Neural progenitor cell (in vitro differentiated cells): ENCODE measurements around the gene SYNPR. TPM values are rescaled to one million over a fixed set of nuclear protein-coding genes. Genes with fewer than 3 reads are reported as not detected.

Experiments used
- DNase-seq: peaks from one replicate; pipeline ENCODE4 v3.0.0-alpha.2; 2016; ENCODE audit warnings: low spot score
- H2AFZ ChIP-seq: fragments of 200-600 bp; sonication (generic); replicated peaks from 2 replicates; pipeline ENCODE4 v1.6.1; 2016; ENCODE audit warnings: antibody characterized with exemption
- H3F3A ChIP-seq: fragments of 200-600 bp; sonication (generic); 2 replicates; pipeline ENCODE4 v1.6.1; 2016; ENCODE audit warnings: antibody characterized with exemption, low read depth
- H3K27ac ChIP-seq: fragments of 200-600 bp; sonication (generic); 2 replicates; pipeline ENCODE4 v1.5.1; 2016; ENCODE audit warnings: mild to moderate bottlenecking
- H3K27me3 ChIP-seq: fragments of 200-600 bp; sonication (generic); 2 replicates; pipeline ENCODE4 v1.6.1; 2016; ENCODE audit warnings: mild to moderate bottlenecking, moderate library complexity
- H3K36me3 ChIP-seq: fragments of 200-600 bp; sonication (generic); 2 replicates; pipeline ENCODE4 v1.5.1; 2016
- H3K4me1 ChIP-seq: fragments of 200-600 bp; sonication (generic); 2 replicates; pipeline ENCODE4 v1.6.1; 2016; ENCODE audit warnings: mixed run types
- H3K4me2 ChIP-seq: fragments of 200-600 bp; sonication (generic); 2 replicates; pipeline ENCODE4 v1.6.1; 2016
- H3K4me3 ChIP-seq: fragments of 200-600 bp; sonication (generic); 2 replicates; pipeline ENCODE4 v1.5.1; 2016
- H3K79me2 ChIP-seq: fragments of 200-600 bp; sonication (generic); 2 replicates; pipeline ENCODE4 v1.6.1; 2016; ENCODE audit warnings: low read depth
- H3K9ac ChIP-seq: fragments of 200-600 bp; sonication (generic); 2 replicates; pipeline ENCODE4 v1.6.1; 2016
- H3K9me3 ChIP-seq: fragments of 200-600 bp; sonication (generic); 2 replicates; pipeline ENCODE4 v1.5.1; 2016; ENCODE audit warnings: low read depth
- H4K20me1 ChIP-seq: fragments of 200-600 bp; sonication (generic); 2 replicates; pipeline ENCODE4 v1.6.1; 2016; ENCODE audit warnings: low read depth
- H3K27ac Mint-ChIP-seq: 3 replicates; pipeline ENCODE4 v1.8.0; 2021; ENCODE audit warnings: mixed read lengths
- H3K27me3 Mint-ChIP-seq: 2 replicates; pipeline ENCODE4 v1.8.0; 2022; ENCODE audit warnings: low read depth, mild to moderate bottlenecking, inconsistent platforms, moderate library complexity, mixed read lengths; ENCODE audit not compliant: insufficient read depth
- H3K36me3 Mint-ChIP-seq: 3 replicates; pipeline ENCODE4 v1.8.0; 2021; ENCODE audit warnings: mixed read lengths
- H3K4me1 Mint-ChIP-seq: 3 replicates; pipeline ENCODE4 v1.8.0; 2021; ENCODE audit warnings: mixed read lengths
- H3K4me3 Mint-ChIP-seq: 3 replicates; pipeline ENCODE4 v1.8.0; 2021; ENCODE audit warnings: mild to moderate bottlenecking, moderate library complexity, mixed read lengths
- H3K9me3 Mint-ChIP-seq: 3 replicates; pipeline ENCODE4 v1.8.0; 2020; ENCODE audit warnings: mixed read lengths
- CTCF ChIP-seq: fragments of 200-600 bp; sonication (generic); IDR thresholded peaks from 2 replicates; pipeline ENCODE4 v1.5.1; 2017; ENCODE audit warnings: antibody characterized with exemption, mild to moderate bottlenecking
- EZH2 ChIP-seq: fragments of 200-600 bp; sonication (generic); IDR thresholded peaks from 2 replicates; pipeline ENCODE4 v1.6.1; 2017; ENCODE audit warnings: antibody characterized with exemption, mild to moderate bottlenecking, moderate library complexity
- EZH2phosphoT487 ChIP-seq: fragments of 200-600 bp; sonication (generic); IDR thresholded peaks from 2 replicates; pipeline ENCODE4 v1.6.1; 2017; ENCODE audit warnings: antibody characterized with exemption
- total RNA-seq: library from RNA; depleted of rRNA; stranded (reverse); fragments of >200 nt; gene quantifications from 2 replicates; pipeline ENCODE4 v1.2.3, GENCODE V29; 2015; ENCODE audit warnings: low replicate concordance

SYNPR gene
- total RNA-seq, 1 donor from 2014 or later = 0.30 TPM

DNA sequence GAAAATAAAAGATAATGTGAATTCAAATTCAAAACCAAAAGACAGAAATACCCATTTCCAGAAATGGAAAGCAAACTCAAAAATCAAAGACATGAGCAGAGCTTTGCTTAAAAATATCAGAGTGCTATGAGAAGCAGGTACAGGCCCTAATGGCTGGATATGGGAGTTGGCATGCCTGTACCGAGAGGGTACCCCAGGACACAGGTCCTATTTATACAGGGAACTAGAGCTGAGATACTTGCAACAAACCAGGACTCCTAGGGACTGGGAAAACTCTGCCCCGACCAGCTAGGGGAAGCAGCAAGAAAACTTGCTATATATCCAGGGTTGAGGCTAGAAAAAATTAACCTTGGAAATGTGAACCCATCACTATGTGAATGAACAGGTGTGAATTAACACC is 36.0 kb upstream of the SYNPR start:
- no peaks in the 10 kb centered on the region for H3K4me1 Mint-ChIP-seq
- no peak overlapping the region for H3K27ac Mint-ChIP-seq
- H3K9ac ChIP-seq = no peak overlapping the region
- DNase-seq = no peak
- H4K20me1 ChIP-seq = no peaks in the 10 kb centered on the region
- H3K4me3 Mint-ChIP-seq = no peak overlapping the region
- H3K4me3 ChIP-seq = no peak overlapping the region
- H3K9me3 Mint-ChIP-seq = peaks cover 3% of the 10 kb centered on the region
- H3K79me2 ChIP-seq = no peaks in the 10 kb centered on the region
- H3K9me3 ChIP-seq = no peaks in the 10 kb centered on the region
- no peaks in the 10 kb centered on the region for H3K4me1 ChIP-seq
- H3F3A ChIP-seq = no peaks in the 10 kb centered on the region
- no peaks in the 10 kb centered on the region for H3K36me3 Mint-ChIP-seq
- H3K36me3 ChIP-seq = no peaks in the 10 kb centered on the region
- no peak for TF ChIP-seq EZH2phosphoT487
- TF ChIP-seq CTCF = no peak
- no peak for TF ChIP-seq EZH2
- H3K4me2 ChIP-seq = no peak overlapping the region
- H2AFZ ChIP-seq = no peak overlapping the region
- no peaks in the 10 kb centered on the region for H3K27me3 Mint-ChIP-seq
- no peaks in the 10 kb centered on the region for H3K27me3 ChIP-seq
- H3K27ac ChIP-seq = no peak overlapping the region

DNA sequence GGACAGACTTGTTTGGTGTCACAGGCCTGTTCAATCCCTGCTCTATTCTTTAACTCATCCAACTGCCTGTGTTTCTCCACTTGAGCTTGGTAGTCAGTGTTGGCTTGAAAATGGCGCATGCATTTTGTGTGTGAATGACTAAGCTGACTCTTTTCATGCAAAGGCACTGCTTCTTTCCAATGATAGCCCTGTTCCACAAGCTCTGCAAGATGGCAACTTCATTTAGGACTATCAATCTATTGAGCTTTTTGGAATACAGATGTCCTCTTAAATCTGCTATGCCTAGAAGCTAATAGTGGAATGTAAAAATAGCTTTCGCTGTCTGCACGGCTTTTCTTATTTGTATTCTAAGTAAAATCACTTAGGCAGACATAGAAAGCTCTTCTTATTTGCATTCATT is 33.6 kb upstream of the SYNPR start:
- H3K27me3 ChIP-seq = no peaks in the 10 kb centered on the region
- no peak overlapping the region for H3K27ac ChIP-seq
- no peak overlapping the region for H3K4me3 Mint-ChIP-seq
- no peak overlapping the region for H3K4me3 ChIP-seq
- H3K36me3 ChIP-seq = no peaks in the 10 kb centered on the region
- H3K9me3 ChIP-seq = no peaks in the 10 kb centered on the region
- DNase-seq = no peak
- H3K4me2 ChIP-seq = no peak overlapping the region
- H3K27ac Mint-ChIP-seq = no peak overlapping the region
- TF ChIP-seq CTCF = no peak
- no peak for TF ChIP-seq EZH2
- TF ChIP-seq EZH2phosphoT487 = no peak
- no peaks in the 10 kb centered on the region for H3K4me1 Mint-ChIP-seq
- no peaks in the 10 kb centered on the region for H3K27me3 Mint-ChIP-seq
- H2AFZ ChIP-seq = no peak overlapping the region
- H3K79me2 ChIP-seq = no peaks in the 10 kb centered on the region
- no peak overlapping the region for H3K9ac ChIP-seq
- no peaks in the 10 kb centered on the region for H3K36me3 Mint-ChIP-seq
- no peaks in the 10 kb centered on the region for H4K20me1 ChIP-seq
- H3K9me3 Mint-ChIP-seq = peaks cover 2% of the 10 kb centered on the region
- H3K4me1 ChIP-seq = peaks cover 9% of the 10 kb centered on the region
- peaks cover 6% of the 10 kb centered on the region for H3F3A ChIP-seq

- Histone ChIP-seq H3K9ac (no peak overlapping the region), H3K4me3 (no peak overlapping the region), H3K27me3 (no peaks in the 10 kb centered on the region), H2AFZ (no peak overlapping the region), H4K20me1 (no peaks in the 10 kb centered on the region), H3K79me2 (no peaks in the 10 kb centered on the region), H3K27ac (no peak overlapping the region), H3K4me1 (peaks cover 9% of the 10 kb centered on the region), H3K9me3 (no peaks in the 10 kb centered on the region), H3K4me2 (no peak overlapping the region), H3F3A (peaks cover 6% of the 10 kb centered on the region), H3K36me3 (no peaks in the 10 kb centered on the region)
- Mint-ChIP-seq H3K4me1 (no peaks in the 10 kb centered on the region), H3K27me3 (no peaks in the 10 kb centered on the region), H3K9me3 (no peaks in the 10 kb centered on the region), H3K36me3 (no peaks in the 10 kb centered on the region), H3K27ac (no peak overlapping the region), H3K4me3 (no peak overlapping the region)
- TF ChIP-seq EZH2phosphoT487 = no peak
- TF ChIP-seq EZH2 = no peak
- peak; percentile 20 for TF ChIP-seq CTCF
- no peak for DNase-seq
Measured at GRCh38 chr3:63245726-63246241, 32.3 kb upstream of the SYNPR start.
